PC-3 (cell line): ENCODE data around the gene APPBP2. TPM values are rescaled to one million over a fixed set of nuclear protein-coding genes. Genes with fewer than 3 reads are reported as not detected.

Experiments used
- ATAC-seq: fragments of 200-7000 bp; cut with Tn5 transposase; 2 replicates; pipeline ENCODE4 v1.9.1; 2020; ENCODE audit warnings: mild to moderate bottlenecking, moderate library complexity
- BruUV-seq: library from RNA; stranded (reverse); fragments of 400-500 nt; replicated peaks from 2 replicates; lab custom pipeline; 2021; lab: Mats Ljungman, UMichigan
- CTCF ChIA-PET: fragments of 300-600 bp; sonication (Branson Sonifier 250); formaldehyde crosslinking; loops from one replicate; lab custom pipeline; 2022; ENCODE audit warnings: antibody characterized with exemption; lab: Charles Lee
- POLR2A ChIA-PET: fragments of 300-600 bp; sonication (Branson Sonifier 250); formaldehyde crosslinking; loops from one replicate; lab custom pipeline; 2022; ENCODE audit warnings: antibody characterized with exemption; ENCODE audit not compliant: unreplicated experiment; lab: Charles Lee
- DNase-seq: peaks from one replicate; pipeline ENCODE4 v3.0.0-alpha.2; 2015
- H2AFZ ChIP-seq: fragments of 300-600 bp; sonication (generic); 2 replicates; pipeline ENCODE4 v1.6.0; 2016; ENCODE audit warnings: antibody characterized with exemption, low read length
- H3F3A ChIP-seq: fragments of 300-600 bp; sonication (generic); one replicate; pipeline ENCODE4 v1.6.0; 2017; ENCODE audit warnings: antibody characterized with exemption, low read length, control low read depth, mild to moderate bottlenecking; ENCODE audit not compliant: unreplicated experiment
- H3K27ac ChIP-seq: fragments of 300-600 bp; sonication (generic); 2 replicates; pipeline ENCODE4 v1.5.1; 2016; ENCODE audit warnings: mild to moderate bottlenecking, low read length
- H3K27me3 ChIP-seq: fragments of 300-600 bp; sonication (generic); 2 replicates; pipeline ENCODE4 v1.6.1; 2016; ENCODE audit warnings: low read length, mixed read lengths
- H3K36me3 ChIP-seq: fragments of 300-600 bp; sonication (generic); 2 replicates; pipeline ENCODE4 v1.6.1; 2016; ENCODE audit warnings: low read depth, mixed run types, low read length, mixed read lengths
- H3K4me1 ChIP-seq: fragments of 300-600 bp; sonication (generic); 2 replicates; pipeline ENCODE4 v1.5.1; 2016; ENCODE audit warnings: low read length; ENCODE audit not compliant: insufficient read depth
- H3K4me2 ChIP-seq: fragments of 300-600 bp; sonication (generic); 2 replicates; pipeline ENCODE4 v1.6.0; 2016; ENCODE audit warnings: low read length
- H3K4me3 ChIP-seq: fragments of 300-600 bp; sonication (generic); 2 replicates; pipeline ENCODE4 v1.5.1; 2016; ENCODE audit warnings: mild to moderate bottlenecking, low read length, mixed read lengths
- H3K79me2 ChIP-seq: fragments of 300-600 bp; sonication (generic); 2 replicates; pipeline ENCODE4 v1.6.1; 2017; ENCODE audit warnings: low read length, mixed read lengths
- H3K9ac ChIP-seq: fragments of 300-600 bp; sonication (generic); 2 replicates; pipeline ENCODE4 v1.6.0; 2016; ENCODE audit warnings: mild to moderate bottlenecking, low read length
- H3K9me2 ChIP-seq: fragments of 300-600 bp; sonication (generic); replicated peaks from 2 replicates; pipeline ENCODE4 v1.6.1; 2016; ENCODE audit warnings: mixed run types, low read length, mixed read lengths
- H3K9me3 ChIP-seq: fragments of 300-600 bp; sonication (generic); 2 replicates; pipeline ENCODE4 v1.6.1; 2016; ENCODE audit warnings: low read length, mixed read lengths
- H4K20me1 ChIP-seq: fragments of 300-600 bp; sonication (generic); 2 replicates; pipeline ENCODE4 v1.6.1; 2016; ENCODE audit warnings: low read length, mixed read lengths
- CTCF ChIP-seq: fragments of 300-600 bp; sonication (generic); conservative IDR thresholded peaks from 2 replicates; pipeline ENCODE4 v1.5.1; 2017; ENCODE audit warnings: antibody characterized with exemption, low read depth, mild to moderate bottlenecking, low read length
- EZH2 ChIP-seq: fragments of 300-600 bp; sonication (generic); IDR thresholded peaks from one replicate; pipeline ENCODE4 v1.6.1; 2017; ENCODE audit warnings: antibody characterized with exemption, mild to moderate bottlenecking, low read length; ENCODE audit not compliant: unreplicated experiment
- EZH2phosphoT487 ChIP-seq: fragments of 300-600 bp; sonication (generic); IDR thresholded peaks from 2 replicates; pipeline ENCODE4 v1.6.1; 2018; ENCODE audit warnings: mild to moderate bottlenecking, antibody characterized with exemption, low read length, borderline replicate concordance
- intact Hi-C: fragments of 100-400 bp; cut with micrococcal nuclease; formaldehyde crosslinking; loops from 2 replicates; pipeline ENCODE4 v1.9.0; 2023
- total RNA-seq: library from RNA; depleted of rRNA; stranded (reverse); fragments of >200 nt; gene quantifications from 2 replicates; pipeline ENCODE4 v1.2.3, GENCODE V29; 2014

The APPBP2 gene
- total RNA-seq, 1 experiment from 2014 or later = 17.1 TPM

GRCh38 chr17:60416368-60416925, 109.6 kb downstream of the APPBP2 start:
- Histone ChIP-seq H2AFZ (no peak overlapping the region), H3F3A (no peaks in the 10 kb centered on the region), H3K4me3 (no peak overlapping the region), H3K79me2 (no peaks in the 10 kb centered on the region), H3K9ac (no peak overlapping the region), H3K27me3 (no peaks in the 10 kb centered on the region), H3K9me3 (no peaks in the 10 kb centered on the region), H3K4me2 (no peak overlapping the region), H3K27ac (no peak overlapping the region), H3K4me1 (no peaks in the 10 kb centered on the region), H3K36me3 (no peaks in the 10 kb centered on the region), H3K9me2 (no peaks in the 10 kb centered on the region), H4K20me1 (no peaks in the 10 kb centered on the region)
- BruUV-seq = no TSS peak
- no peak for DNase-seq
- intact Hi-C loops = no loop called here
- ATAC-seq = no peak
- TF ChIP-seq CTCF (no peak), EZH2 (no peak), EZH2phosphoT487 (no peak)
- CTCF ChIA-PET = no interaction called here
- POLR2A ChIA-PET = no interaction called here

- CTCF ChIA-PET = no interaction called here
- TF ChIP-seq CTCF (no peak), EZH2phosphoT487 (no peak), EZH2 (no peak)
Observed at GRCh38 chr17:60415146-60415545, 110.9 kb downstream of the APPBP2 start.

DNA sequence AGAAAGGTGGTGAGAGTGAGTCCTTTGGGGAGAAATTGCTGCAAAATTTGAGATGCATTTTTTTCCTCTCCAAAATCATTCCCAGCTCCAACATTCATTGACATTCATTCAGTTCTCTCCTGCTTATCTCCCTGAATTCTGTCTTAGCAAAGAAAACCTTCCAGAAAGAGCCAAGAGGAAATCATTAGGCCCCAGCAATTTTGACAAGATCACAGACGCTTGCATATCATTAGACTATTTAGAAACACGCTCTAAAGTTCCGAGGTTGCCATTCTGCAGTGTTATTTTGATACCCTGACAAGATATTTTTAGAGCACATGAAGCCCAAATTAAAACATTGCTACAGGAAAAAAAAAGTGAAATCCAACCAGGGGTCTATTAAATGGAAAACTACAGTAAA, 113.3 kb downstream of the APPBP2 start:
- H3K27ac ChIP-seq = no peak overlapping the region
- H3K4me2 ChIP-seq = no peak overlapping the region
- no peaks in the 10 kb centered on the region for H3K27me3 ChIP-seq
- H3K79me2 ChIP-seq = no peaks in the 10 kb centered on the region
- H3K9me3 ChIP-seq = 0 out of 2 replicates have a peak, but pooled peaks cover 4% of the 10 kb centered on the region
- ChIA-PET CTCF (no interaction called here), POLR2A (no interaction called here)
- DNase-seq = no peak
- intact Hi-C loops = no loop called here
- H4K20me1 ChIP-seq = no peaks in the 10 kb centered on the region
- H3F3A ChIP-seq = no peaks in the 10 kb centered on the region
- H3K36me3 ChIP-seq = no peaks in the 10 kb centered on the region
- no peaks in the 10 kb centered on the region for H3K9me2 ChIP-seq
- ATAC-seq = no peak
- TF ChIP-seq EZH2 (no peak), EZH2phosphoT487 (no peak), CTCF (no peak)
- BruUV-seq = no TSS peak
- no peaks in the 10 kb centered on the region for H3K4me1 ChIP-seq
- H3K4me3 ChIP-seq = no peak overlapping the region
- H2AFZ ChIP-seq = no peak overlapping the region
- H3K9ac ChIP-seq = no peak overlapping the region

More at GRCh38 chr17:60415146-60415545, 110.9 kb downstream of the APPBP2 start:
- intact Hi-C loops = no loop called here
- Histone ChIP-seq H3K9me2 (no peaks in the 10 kb centered on the region), H3K4me3 (no peak overlapping the region), H4K20me1 (no peaks in the 10 kb centered on the region), H3F3A (no peaks in the 10 kb centered on the region), H2AFZ (no peak overlapping the region), H3K36me3 (no peaks in the 10 kb centered on the region), H3K27me3 (no peaks in the 10 kb centered on the region), H3K9me3 (0 out of 2 replicates have a peak, but pooled peaks cover under 1% of the 10 kb centered on the region), H3K4me2 (no peak overlapping the region), H3K79me2 (no peaks in the 10 kb centered on the region), H3K4me1 (no peaks in the 10 kb centered on the region), H3K9ac (no peak overlapping the region), H3K27ac (no peak overlapping the region)
- ATAC-seq (no peak), DNase-seq (no peak)
- no TSS peak for BruUV-seq
- POLR2A ChIA-PET = no interaction called here
